NCI-H510A (cell line): ENCODE data around the gene PILRA.
A peak's percentile ranks its signal among the peaks of the same experiment; 100 is the strongest.
"Not testable (repeated sequence)": the region's sequence is repeated elsewhere in the genome, so short reads cannot be mapped to it uniquely, and the experiment has no call there.

ENCODE experiments used
- DNase-seq: peaks from one replicate; lab custom pipeline; 2025; lab: John Stamatoyannopoulos, UW

PILRA gene

DNA sequence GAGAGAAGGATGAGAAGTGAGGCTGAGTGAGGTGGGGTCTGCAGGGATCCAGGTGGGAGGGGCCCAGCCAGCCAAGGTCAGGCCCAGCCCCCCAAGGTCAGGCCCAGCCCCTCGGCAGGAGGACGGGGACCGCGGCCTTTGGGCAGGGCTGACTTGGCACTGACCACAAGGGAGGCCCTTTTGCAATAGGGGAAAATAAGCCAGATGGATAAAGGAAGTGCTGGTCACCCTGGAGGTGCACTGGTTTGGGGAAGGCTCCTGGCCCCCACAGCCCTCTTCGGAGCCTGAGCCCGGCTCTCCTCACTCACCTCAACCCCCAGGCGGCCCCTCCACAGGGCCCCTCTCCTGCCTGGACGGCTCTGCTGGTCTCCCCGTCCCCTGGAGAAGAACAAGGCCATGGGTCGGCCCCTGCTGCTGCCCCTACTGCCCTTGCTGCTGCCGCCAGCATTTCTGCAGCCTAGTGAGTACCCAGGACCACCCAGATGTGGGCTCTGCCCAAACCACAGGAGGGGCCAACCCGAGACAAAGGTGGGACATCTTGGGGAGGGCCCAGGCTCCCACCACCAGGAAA lies at the start of gene PILRA:
PILRA (plus strand) TSS at position 227 of the 571 bp plus-strand sequence; CDS start at position 397, 170 bp downstream.
- DNase-seq: no peak

DNA sequence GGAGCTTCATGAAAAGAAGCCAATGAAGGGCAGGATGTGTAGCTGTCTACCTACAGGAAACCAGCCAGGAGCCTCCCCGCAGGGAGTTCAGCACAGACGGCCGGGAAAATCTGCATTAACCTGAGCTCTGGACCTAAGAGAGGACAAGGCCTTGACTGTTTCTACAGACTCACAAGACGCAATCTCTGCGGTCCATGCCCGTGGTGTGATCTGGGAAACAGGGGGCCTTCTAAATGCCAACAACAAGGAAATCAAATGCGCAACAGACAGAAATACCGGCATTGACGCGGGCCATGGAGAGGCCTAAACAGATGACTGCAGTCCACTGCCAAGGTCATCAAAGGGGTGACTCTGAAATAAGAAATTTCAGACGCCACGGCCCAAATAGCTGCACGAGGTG lies 49.1 kb upstream of the PILRA start:
- DNase-seq: not testable (repeated sequence)

DNA sequence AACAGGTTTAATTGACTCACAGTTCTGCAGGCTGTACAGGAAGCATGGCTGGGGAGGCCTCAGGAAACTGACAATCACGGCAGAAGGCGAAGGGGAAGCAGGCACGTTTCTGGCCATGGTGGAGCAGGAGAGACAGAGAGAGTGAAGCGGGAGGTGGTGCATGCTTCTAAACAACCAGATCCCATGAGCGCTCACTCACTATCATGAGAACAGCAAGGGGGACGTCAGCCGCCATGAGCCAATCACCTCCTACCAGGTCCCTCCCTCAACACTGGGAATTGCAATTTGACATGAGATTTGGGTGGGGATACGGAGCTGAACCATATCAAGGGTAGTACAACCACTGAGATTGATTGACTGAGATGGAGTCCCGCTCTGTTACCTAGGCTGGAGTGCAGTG lies 47.6 kb upstream of the PILRA start:
- not testable (repeated sequence) for DNase-seq

DNA sequence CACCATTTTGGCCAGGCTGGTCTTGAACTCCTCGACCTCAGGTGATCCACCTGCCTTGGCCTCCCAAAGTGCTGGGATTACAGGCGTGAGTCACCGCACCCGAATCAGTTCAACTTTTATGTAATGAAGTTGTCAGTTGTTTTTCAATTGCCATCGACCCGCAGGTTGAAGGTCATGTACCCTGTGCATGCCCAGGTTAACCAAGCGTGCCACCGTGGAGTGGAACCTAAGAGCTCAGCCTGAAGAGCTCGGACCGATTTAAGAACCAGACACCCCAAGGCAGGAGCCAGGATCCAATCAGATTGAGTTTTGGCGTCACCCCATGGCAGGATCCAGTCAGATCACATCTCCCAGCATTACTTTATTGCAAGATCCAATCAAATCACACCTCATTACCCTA lies 46.4 kb upstream of the PILRA start:
- not testable (repeated sequence) for DNase-seq

DNA sequence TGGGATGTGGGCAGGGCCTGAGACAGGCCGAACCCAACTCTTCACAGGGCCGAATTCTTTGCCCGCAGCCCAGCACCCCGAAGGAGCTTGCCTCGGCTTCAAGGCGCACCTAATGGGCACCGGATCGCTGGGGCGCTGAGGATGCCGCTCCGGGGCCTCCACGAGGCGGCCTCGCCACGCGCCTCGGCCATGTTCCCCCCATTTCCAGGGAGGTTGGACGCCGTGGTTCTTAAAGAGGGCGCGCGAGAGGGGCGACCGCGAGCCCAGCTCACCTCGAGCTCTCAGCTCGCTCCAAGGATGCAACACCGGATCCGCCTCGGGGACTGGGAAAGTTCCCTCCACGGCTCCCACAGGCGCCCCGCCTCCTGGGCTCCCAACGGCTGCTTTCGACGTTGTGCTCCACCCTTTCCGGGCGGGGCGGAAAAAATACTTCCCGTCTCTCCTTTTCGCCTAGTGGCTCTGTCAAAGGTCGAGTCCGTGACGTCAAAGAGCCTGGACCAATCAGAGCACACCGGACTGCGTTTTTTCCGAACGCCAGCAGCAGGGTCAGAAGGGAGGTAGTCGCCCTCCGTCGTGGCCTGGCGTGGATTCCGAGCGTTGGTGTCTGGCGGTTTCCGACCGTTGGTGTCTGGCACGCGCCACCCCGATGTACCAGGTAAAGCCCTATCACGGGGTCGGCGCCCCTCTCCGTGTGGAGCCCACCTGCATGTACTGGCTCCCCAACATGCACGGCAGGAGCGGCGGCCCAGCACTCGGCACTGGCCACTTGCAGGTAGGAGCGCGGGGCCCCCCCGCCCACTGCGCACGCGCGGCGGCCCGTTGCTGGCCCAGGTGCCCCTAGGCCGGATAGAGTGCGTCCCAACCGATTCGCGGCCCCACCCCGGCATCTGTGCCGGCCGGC lies 37.5 kb upstream of the PILRA start:
- peak; percentile 84 for DNase-seq

DNA sequence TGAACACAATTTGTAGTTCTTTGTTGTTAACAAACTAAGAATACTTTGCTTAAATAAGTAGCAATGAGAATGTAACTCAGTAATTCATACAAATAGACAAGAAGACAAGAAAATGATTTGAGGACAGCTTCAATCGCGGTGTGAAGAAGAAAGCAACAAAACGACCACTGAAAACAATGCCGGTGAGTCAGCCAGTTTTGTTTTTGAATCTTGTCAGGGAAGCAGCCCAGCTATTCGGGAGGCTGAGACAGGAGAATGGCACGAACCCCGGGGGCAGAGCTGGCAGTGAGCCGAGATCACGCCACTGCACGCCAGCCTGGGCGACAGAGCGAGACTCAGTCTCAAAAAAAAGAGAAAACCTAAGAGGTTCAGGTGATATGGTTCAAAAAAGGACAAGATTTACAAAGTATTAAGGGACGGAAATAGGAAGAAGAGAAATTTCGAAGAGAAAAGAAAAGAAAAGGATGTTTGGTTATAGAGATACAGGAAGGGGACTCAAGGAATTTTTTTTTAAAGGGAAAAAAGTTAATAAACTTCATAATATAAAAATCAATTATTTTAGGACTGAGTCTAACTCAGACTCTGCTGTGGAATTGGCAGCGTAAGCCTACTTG lies 35.1 kb upstream of the PILRA start:
- not testable (repeated sequence) for DNase-seq

DNA sequence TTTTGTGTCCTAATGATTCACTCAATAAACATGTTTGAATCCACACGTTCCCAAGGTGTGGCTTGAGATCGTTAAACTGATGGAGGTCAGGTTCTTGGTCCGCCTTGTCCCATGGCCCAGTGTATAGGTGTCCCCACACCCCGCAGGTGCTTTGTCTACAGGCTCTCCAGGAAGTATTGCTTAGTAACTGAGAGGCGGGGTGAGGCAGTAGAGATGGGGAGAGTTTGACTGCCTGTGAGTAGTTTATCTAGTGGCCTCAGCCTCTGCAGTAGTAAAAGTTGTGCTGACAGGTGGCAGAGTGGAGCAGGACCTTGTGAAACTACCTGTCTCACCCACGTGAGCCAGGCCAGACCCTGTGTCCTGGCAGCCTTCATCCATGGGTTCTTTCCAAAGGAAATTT lies 32.0 kb upstream of the PILRA start:
- DNase-seq: not testable (repeated sequence)

DNA sequence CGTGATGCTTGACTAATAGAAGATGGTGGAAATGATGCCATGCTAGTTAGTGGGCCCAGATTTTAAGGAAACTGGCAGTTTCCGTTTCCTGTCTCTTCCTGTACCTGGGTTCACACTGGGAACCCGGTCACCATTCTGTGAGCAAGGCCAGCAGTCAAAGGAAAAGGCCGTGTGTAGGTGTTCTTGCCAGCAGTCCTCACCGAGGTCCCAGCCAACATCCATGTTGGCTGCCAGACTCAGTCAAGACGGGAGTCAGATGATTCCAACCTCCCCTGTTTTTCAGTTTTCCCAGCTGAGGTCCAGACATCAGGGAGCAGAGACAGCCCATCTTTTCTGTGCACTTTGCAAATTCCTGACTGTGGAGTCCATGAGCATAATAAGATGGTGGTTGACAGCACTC lies 30.5 kb upstream of the PILRA start:
- DNase-seq: no peak

DNA sequence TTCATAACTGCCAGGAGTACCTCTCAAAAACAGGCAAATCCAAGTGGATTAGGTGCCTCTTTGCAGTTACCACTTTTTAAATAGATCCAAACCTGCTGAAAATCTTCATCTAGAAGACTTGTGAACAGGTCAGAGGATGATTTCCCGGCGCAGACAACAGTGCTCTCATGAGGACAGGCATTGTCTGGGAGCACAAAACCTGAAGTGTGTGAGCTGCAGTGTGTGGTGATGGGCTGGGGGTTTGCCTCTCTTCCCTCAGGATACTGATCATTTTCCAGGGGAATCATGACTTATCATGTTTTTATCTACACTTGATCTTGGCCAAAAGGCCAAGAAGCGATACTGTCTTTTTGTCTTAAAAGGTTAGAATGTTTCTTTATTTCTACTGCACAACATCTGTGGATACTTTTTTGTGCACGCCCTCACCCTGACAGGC lies 29.1 kb upstream of the PILRA start:
- DNase-seq: not testable (repeated sequence)

DNA sequence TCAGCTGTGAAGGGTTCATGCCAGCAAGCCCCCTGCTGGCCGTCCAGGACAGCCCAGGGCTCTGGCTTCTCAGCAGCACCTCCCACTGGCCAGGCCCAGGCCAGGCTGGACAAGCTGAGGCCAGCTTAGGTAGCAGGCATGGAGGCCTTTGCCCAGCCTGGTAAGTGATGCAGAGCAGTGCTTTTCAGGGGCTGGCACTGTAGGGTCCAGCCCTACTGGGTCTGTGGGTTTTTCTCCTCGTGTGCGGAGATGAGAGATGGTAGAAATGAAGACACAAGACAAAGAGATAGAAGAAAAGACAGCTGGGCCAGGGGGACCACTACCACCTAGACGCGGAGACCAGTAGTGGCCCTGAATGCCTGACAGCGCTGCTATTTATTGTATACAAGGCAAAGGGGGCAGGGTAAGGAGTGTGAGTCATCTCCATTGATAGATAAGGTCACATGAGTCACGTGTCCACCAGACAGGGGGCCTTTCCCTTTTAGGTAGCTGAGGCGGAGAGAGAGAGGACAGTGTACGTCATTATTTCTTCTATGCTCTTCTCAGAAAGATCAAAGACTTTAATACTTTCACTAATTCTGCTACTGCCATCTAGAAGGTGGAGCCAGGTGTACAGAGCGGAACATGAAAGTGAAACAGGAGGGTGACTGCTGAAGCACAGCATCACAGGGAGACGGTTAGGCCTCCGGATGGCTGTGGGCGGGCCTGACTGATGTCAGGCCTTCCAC lies 28.6 kb upstream of the PILRA start:
- DNase-seq: peak; percentile 3

DNA sequence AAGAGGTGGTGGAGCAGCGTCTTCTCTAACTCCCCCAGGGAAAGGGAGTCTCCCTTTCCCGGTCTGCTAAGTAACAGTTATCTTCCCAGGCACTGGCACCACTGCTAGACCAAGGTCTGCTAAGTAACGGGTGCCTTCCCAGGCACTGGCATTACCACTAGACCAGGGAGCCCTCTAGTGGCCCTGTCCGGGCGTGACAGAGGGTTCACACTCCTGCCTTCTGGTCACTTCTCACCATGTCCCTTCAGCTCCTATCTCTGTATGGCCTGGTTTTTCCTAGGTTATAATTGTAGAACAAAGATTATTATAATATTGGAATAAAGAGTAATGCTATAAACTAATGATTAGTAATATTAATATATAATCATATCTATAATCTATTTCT lies 28.0 kb upstream of the PILRA start:
- DNase-seq: not testable (repeated sequence)

DNA sequence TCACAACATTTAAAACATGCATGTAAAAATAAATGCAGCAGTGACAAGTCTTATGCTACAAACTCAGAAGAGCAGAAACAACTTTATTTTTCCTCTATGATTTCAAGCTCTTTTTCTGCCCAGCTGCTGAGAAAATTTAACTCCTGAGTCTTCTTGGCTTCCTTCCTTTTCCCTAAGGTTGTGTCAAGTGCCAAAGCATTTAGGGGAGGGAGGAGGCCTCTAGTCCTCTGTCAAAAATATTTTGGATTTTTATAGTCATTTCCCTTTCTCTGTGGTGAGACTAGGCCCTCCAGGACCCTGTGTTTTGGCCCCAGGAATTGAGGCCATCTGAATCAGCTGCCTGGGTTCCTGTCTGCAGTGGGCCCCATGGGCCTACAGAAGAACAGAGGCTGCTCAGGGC lies 26.4 kb upstream of the PILRA start:
- no peak for DNase-seq

DNA sequence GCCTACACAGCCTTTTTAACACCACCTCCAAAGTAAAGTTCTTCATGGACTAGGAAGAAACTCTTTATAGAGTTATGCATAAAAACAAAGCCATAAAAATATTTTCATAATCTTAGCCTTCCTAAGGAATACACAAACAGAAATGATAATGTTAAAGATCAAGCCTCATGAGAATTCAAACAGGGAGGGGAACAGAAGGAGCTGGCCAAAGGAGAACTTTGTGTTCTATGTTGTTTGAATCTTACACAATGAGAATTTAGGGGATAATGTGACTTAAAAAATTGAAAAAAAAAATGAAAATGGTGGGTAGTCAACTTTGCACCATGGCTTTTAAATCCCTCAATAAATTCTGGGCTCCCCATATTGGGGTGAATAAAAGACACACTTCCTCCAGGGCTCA lies 24.5 kb upstream of the PILRA start:
- DNase-seq: no peak

DNA sequence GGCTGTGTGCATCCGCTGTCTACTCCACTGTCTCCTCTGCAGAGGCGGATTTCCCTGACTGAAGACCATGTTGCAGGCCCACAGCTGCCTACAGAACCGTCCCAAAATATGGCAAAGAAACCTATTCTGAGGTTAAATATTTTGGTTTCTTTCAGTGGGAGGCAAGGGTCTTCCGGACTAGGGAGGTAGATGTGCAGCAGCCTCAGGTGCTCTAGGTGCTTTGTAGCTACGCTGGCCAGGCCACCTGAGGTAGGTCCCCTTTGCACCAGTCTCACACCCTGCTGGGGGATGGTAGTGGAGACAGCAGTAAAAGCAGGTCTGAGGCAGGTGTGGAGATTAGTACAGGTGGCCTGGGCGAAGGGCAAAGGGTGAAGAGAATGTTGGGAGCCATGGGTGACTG lies 23.5 kb upstream of the PILRA start:
- DNase-seq: no peak

DNA sequence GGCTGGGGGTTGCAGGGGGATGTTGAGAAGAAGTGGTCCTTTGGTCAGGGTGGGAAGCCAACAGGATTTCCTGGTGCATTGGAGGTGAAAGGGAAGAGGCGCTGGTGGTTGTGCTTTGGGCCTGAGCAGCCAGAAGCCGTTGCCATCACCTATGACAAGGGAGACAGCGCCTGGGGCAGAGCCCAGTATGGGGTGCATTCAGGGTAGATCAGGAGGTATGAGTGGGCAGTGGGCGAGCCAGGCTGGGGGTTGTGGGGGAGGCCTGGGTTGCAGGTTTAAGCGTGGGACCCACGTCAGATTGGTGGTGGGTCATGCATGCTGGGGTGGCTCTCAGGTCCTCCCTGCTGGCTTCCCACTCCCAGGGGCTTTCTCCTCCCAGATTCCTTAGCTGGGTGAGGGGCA lies 21.6 kb upstream of the PILRA start:
- no peak for DNase-seq

DNA sequence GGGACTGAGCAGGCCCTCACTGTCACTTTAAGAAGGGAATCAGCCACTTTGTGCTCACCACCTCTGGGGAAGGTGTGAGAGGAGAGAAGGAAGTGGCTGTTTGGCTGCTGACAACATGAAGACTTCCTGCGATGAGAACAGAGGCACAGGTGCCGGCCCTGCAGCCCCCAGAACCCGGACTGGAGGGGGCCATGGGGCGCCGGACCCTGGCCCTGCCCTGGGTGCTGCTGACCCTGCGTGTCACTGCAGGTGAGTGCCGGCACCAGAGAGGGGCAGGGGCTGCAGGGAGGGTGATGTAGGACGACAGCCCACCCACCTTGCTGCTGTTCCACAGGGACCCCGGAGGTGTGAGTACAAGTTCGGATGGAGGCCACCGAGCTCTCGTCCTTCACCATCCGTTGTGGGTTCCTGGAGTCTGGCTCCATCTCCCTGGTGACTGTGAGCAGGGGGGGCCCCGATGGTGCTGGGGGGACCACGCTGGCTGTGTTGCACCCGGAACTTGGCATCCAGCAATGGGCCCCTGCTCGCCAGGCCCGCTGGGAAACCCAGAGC lies 21.0 kb upstream of the PILRA start:
- DNase-seq: not testable (repeated sequence)

DNA sequence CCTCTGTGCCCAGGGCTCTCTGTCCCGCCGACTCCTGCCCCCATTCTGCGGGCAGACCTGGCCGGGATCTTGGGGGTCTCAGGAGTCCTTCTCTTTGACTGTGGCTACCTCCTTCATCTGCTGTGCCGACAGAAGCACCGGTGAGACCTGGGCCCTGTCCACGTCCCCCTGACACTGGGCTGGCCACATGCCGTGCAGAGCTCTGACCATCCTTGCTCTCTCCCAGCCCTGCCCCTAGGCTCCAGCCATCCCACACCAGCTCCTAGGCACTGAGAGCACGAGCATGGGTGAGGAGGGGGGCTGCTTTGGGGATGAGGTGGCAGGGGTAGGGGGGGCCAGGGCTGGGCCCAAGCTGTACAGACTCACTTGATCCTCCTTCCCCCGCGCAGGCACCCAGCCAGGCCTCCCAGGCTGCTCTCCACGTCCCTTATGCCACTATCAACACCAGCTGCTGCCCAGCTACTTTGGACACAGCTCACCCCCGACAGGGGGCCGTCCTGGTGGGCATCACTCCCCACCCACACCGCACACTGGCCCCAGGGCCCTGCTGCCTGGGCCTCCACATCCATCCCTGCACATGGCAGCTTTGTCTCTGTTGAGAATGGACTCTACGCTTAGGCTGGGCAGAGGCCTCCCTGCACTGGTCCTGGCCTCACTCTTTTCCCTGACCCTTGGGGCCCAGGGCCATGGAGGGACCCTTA lies 20.2 kb upstream of the PILRA start:
- no peak for DNase-seq

DNA sequence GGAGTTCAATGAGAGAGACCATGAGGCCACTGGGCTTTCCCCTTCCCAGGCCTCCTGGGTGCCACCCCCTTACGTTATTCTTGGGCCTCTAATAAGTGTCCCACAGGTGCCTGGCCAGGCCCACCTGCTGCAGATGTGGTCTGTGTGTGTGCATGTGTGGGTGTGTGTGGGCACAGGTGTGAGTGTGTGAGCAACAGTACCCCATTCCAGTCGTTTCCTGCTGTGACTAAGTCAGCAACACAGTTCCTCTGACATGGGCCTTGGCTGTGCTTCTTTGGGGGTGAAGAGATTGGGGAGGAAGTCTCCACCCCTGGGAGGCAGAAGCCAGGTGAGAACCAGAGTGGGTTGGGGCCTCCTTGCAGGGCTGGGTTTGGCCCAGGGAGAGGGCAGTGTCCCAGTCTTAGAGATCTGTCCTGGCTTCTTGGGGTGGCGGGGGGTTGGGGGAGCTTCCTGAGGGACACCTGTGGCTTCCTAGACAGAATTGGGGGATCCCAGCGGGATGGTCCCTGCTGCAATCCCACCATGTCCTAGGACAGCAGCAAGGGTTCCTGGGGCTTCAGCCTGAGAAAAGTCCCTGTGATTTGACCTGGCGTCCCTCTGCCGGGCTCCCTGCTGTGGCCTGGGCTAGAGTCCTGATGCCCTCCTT lies 19.5 kb upstream of the PILRA start:
- DNase-seq: no peak

DNA sequence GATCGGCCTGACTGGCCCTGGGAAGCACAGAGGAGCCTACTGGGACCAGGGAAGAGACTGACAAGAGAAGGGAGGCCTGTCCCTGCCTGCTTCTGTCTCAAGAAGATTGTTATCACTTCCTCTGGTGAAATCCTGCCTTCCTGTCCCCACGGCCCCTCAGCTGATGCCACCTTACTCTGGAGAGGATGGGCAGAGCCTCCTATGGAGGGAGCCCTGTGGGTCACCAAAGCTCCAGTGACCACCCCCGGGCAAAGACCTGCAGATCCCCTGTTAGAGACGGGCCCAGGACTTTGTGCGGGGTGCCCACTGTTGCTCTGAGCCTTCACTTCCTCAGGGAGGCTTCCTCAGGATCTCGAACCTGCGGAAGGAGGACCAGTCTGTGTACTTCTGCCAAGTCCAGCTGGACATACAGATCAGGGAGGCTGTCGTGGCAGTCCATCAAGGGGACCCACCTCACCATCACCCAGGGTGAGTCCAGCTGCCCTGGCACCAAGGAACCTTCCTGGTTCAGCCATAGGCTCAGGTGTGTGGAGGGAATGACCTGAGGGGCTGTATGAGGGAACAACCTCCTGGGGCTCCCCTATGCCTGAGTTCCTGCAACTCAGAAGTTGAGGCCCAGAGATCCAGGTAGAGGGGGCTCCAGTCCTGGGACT lies 16.7 kb upstream of the PILRA start:
- DNase-seq: no peak

DNA sequence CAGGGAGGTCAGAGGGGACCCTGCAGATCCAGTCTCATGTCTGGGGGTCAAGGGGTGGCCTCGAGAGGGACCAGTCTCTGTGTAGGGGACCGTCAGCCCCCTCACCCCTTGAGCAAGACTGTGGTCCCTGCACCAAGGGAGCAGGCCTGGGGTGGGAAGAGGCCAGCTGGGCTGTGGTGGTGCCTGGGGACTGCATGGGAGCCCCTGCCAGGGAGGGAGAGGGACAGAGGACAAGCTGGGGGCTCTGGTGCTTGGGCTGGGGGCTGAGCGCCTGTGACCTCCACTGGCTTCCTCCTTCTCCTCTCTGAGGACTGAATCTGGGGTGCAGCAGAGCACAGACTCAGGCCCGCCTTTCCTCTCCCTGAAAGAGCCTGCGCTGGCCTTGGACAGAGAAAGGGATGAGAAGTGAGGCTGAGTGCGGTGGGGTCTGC lies 16.1 kb upstream of the PILRA start:
- no peak for DNase-seq
